Epithelial cell of prostate (primary cell): ENCODE data around the gene ATM.
"Not testable (repeated sequence)": the region's sequence is repeated elsewhere in the genome, so short reads cannot be mapped to it uniquely, and the experiment has no call there.

Experiments used
- DNase-seq: peaks from one replicate; pipeline ENCODE4 v3.0.0-alpha.2; 2011; ENCODE audit warnings: low read depth, low spot score
- H3K27ac ChIP-seq: fragments of 450-650 bp; 2 replicates; pipeline ENCODE4 v1.5.1; 2017; ENCODE audit warnings: mild to moderate bottlenecking

Gene ATM

DNA sequence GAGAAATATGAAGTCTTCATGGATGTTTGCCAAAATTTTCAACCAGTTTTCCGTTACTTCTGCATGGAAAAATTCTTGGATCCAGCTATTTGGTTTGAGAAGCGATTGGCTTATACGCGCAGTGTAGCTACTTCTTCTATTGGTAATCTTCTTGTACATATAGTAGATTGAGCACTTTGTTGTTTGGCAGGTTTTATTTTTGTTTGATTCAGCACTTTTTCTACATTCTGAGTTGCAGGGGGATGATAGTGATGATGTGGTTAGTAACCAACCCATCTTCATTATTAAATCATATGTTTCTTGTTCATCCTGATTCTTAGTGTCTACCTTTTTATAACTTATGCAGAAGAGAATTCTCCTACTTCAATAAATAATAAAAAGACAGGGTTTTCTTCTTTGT lies 122.9 kb downstream of the ATM start:
- H3K27ac ChIP-seq = no peak overlapping the region
- DNase-seq = no peak

DNA sequence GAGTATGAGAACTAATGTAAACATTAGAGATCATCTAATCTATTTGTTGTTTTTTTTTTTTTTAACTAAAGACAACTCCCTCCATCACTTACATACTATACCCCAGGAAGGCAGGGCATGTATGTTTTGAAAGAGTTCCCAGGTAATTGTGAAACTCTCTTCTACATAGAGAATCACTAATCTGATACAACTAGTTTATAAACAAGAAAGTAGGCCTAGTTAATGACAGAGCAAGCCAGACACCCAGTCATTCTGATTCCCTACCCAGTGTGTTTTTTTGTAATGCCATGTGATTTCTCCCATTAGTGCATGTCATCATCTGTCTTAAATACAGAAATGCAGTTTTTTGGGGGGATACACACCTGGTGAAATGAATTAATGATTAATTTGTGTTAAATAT lies 123.6 kb downstream of the ATM start:
- H3K27ac ChIP-seq = no peak overlapping the region
- no peak for DNase-seq

DNA sequence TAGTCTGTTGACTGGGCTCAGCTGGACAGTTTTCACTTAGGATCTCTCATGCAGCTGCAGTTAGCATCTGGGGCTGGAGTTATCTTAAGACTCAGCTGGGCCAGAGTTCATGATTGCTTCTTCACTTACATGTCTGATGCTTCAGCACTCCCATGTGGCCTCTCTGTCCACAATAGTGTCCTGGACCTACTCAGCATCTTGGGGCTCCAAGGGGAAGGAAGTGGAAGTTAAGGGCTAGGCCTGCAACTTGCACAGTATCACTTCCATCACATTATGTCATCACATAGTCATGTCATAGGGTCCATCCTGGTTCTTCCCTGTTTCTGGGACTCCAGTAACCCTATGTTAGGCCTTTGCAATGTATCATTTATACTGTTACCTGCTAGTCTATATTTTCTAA lies 128.6 kb downstream of the ATM start:
- H3K27ac ChIP-seq = no peak overlapping the region
- no peak for DNase-seq

DNA sequence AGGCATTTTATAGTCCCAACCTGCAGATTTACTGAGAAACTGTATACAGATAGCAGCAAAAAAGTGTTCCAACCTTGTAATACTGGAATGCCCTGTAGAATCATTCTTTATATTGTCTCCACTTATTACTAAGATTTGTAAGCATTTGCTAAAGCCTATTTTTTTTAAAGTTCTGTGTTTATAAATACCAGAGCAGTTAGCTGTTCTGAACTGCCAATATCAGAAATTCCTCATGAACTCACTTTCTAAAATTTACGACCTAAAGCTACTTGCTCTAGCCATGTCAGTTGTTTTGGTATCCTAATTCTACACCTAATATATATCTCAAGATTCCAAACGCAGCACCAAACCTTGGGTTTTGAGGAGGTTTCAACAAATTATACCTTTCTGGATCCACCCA lies 141.3 kb downstream of the ATM start:
- H3K27ac ChIP-seq = no peak overlapping the region
- no peak for DNase-seq

DNA sequence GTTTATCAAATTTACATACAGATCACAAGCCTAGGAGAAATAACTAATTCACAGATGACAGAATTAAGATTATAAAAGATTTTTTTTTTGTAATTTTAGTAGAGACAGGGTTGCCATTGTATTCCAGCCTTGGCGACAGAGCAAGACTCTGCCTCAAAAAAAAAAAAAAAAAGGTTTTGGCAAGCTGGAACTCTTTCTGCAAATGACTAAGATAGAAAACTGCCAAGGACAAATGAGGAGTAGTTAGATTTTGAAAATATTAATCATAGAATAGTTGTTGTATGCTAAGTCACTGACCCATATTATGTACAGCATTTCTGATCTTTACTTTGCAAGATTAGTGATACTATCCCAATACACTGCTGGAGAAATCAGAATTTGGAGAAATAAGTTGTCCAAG lies 145.3 kb downstream of the ATM start:
- H3K27ac ChIP-seq = no peak overlapping the region
- DNase-seq = no peak

DNA sequence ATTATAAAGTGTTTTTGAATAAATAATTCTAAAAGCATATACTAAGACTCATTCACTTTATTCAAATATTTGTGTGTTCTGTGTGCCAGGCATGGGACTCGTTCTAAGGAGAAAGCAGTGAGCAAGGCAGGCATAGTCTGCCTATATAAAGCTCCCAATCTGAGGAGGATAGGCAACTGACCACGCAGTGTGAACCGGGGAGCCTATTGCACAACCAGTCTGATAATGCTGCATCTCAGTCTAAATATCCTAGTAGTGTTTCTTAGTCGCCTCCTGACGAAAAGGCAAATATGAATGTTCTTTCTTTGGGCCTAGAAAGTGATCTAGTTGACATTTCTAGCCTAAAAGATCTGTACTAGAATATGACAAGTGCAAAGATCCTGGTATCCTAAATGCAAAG lies 146.2 kb downstream of the ATM start:
- H3K27ac ChIP-seq = no peak overlapping the region
- DNase-seq = no peak

DNA sequence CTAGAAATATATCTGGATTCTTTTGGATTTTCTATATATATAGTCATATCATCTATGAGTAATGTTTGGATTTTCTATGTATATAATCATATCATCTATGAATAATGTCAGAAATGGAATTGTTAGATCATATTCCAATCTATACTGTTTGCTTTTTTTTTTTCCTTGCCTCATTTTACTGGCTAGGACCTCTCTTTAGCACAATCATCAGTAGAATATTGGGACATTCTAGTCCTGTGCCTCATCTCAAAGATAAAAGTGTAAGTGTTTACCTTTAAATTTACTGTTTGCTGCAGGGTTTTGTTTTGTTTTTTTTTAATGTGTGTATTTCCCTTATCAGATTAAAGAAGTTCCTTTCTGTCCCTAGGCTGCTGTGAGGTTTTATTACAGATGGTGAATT lies 147.4 kb downstream of the ATM start:
- DNase-seq = no peak
- H3K27ac ChIP-seq = no peak overlapping the region

DNA sequence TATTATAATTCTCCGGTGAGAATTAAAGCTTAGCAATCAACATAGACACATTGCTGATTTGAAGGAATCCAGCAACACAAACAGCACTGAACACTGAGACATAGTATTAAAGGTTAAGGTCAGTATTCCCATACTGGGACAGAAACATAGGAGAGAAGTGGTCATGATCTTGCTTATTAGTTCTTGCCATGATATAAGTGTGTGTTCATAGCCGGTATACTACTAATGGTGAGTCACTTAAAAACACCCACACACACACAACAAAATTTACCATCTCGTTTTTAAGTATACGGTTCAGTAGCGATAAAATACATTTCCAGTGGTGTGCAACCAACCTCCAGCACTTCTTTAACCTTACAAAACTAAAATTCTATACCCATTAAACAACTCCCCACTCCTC lies 148.1 kb downstream of the ATM start:
- H3K27ac ChIP-seq = no peak overlapping the region
- DNase-seq = no peak

DNA sequence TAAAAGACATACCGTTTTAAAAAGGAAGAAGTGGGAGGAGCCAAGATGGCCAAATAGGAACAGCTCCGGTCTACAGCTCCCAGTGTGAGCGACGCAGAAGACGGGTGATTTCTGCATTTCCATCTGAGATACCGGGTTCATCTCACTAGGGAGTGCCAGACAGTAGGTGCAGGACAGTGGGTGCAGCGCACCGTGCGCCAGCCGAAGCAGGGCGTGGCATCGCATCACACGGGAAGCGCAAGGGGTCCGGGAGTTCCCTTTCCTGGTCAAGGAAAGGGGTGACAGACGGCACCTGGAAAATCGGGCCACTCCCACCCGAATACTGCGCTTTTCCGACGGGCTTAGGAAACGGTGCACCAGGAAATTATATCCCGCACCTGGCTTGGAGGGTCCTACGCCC lies 150.6 kb downstream of the ATM start:
- not testable (repeated sequence) for DNase-seq

DNA sequence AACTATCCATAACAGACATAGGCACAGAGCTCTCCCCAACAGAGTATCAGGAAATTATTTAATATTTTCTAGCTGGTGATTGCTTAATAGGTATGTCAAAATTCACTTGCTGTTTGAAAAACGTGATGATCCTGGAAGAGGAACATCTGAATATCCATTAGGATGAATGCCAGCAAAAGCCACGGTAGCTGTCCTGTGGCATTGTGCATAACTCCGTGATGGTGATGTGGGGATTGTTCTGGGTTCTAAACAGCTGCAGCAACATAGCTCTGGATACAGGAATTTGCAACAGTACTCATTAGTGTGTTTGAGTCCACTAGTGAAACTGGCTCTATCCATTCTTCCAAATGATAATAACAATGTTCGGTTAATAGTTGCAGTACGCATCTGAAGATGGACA lies 165.7 kb downstream of the ATM start:
- DNase-seq = no peak
- no peak overlapping the region for H3K27ac ChIP-seq

More for the DNA sequence above, 150.6 kb downstream of the ATM start:
- H3K27ac ChIP-seq = not testable (repeated sequence)

DNA sequence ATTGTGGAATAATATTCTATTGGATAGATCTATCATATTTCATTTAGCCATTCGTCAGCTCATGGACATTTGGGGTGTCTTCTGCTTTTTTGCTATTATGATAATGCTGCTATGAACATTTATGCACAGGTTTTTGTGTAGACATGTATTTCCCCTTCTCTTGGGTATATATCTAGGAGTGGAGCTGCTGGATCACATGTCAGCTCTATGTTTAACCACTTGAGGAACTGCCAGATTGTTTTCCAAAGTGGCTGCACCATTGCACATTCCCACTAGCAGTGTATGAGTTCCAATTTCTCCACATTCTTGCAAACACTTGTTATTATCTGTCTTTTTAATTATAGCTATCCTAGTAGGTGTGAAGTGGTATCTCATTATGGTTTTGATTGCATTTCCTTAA lies 169.5 kb downstream of the ATM start:
- DNase-seq = no peak
- no peak overlapping the region for H3K27ac ChIP-seq

DNA sequence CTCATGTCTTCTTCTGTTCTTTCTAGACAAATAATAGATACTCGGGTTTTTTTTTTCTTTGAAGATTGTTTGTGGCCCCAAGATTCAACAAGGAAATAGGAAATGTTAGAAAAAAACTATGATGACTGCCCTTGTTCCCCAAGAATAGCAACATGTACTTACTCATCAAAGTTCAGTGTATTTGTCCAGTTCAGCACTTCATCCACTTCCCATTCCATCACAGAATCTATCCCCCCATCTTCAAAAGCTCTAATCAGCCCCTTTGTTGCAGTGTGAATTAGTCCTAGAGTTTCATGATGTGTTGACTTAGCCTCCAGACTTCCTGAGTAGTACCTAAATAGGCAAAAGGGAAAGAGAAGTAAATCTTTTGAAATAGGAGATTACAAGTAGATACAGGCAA lies 170.2 kb downstream of the ATM start:
- H3K27ac ChIP-seq = no peak overlapping the region
- DNase-seq = no peak

DNA sequence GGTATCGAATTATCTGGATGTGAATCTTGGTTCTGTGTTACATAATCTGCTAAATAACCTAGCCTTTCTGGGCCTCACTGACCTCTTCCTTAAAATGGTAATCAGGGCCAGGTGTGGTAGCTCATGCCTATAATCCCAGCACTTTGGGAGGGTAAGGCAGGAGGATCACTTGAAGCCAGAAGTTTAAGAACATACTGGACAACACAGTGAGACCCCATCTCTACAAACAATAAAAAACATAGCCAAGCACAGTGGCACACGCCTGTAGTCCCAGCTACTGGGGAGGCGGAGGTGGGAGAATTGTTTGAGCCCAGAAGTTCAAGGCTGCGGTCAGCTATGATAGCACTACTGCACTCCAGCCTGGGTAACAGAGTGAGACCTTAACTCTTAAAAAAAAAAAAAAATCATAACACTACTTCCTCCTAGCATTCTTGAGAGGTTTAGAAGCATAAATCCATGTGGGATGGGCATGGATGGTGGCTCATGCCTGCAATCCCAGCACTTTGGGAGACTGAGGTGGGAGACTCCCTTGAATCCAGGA lies 171.9 kb downstream of the ATM start:
- no peak overlapping the region for H3K27ac ChIP-seq
- DNase-seq = no peak

DNA sequence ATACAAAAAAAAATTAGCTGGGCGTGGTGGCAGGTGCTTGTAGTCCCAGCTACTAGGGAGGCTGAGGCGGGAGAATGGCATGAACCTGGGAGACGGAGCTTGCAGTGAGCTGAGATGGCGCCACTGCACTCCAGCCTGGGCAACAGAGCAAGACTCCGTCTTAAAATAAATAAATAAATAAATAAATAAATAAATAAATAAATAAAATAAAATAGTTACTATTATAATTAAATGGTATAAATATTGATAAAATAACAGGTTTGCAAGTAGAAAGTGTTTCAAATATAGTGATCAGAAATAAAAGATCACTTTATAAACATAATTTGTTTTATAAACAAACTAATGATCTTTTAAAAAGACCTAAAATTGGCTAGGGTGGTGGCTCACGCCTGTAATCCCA lies 173.8 kb downstream of the ATM start:
- not testable (repeated sequence) for H3K27ac ChIP-seq, DNase-seq

DNA sequence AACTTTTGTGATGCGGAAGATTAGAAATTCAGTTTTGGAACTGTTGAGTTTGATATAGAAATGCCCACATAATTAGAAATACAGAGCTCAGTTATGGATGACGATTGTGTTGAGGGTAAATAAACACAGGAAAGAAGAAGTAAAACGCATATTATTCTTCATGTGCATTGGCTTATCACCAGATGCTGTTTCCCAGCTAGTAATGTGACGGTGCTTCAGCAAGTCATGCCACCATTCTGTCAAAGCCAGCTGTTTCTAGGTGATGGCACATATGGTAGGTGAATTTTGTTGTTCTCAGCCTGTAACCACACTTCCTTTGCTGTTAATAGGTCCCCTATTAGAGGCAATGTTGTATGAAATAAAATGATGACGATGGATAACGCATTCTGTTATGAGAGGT lies 175.6 kb downstream of the ATM start:
- DNase-seq = no peak
- no peak overlapping the region for H3K27ac ChIP-seq

DNA sequence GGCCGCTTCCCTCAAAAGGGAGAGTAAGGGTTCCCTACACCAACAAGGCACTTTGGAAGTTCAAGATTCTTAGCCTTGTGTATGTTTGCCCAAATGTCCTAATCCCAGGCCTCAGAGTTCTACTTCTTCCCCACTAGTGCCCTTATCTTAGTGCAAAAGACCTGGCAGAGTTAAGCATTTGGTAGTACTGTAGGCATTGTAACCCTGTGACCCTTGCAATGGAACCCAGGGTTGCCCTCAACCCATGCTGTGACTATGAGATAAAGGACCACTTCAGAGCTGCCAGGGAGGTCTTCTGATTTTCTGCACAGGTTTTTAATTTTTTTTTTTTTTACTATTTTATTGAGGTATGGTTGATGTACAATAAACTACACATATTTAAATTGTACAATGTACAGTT lies 179.4 kb downstream of the ATM start:
- DNase-seq = no peak
- no peak overlapping the region for H3K27ac ChIP-seq

DNA sequence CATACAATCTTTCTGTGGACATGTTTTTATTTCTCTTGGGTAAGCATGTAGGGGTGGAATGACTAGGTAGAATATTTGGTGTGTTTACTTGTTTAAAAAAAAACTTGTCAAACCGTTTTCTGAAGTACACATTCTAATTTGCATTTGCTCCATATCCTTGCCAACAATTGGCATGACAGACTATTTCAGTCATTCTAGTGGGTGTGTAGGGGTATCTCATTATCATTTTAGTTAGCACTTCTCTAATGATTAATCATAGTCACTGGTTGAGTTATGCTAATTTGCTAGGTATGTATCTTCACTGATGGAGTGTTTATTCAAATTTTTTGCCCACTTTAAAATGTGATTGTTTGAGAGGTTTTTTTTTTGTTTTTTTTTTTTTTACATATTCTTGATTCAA lies 180.2 kb downstream of the ATM start:
- DNase-seq = no peak
- no peak overlapping the region for H3K27ac ChIP-seq

DNA sequence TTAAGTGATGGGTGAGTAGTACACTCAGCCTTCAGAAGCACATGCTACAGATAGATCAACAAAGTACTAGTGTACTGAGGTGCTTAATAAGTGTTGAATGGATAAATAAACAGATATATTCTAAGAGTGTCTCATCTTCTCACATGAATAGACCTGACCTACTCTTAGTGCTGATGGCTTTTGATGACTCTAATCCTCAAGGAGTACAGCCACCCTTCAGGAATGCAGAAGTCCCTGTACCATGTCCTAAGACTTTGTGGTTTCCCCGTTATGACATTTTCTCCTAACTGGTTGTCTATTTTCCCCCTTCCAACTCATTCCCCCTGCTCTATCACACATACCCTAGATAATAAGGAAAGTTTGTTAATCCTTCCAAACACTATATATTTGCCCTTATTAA lies 182.8 kb downstream of the ATM start:
- no peak for DNase-seq
- H3K27ac ChIP-seq = no peak overlapping the region

DNA sequence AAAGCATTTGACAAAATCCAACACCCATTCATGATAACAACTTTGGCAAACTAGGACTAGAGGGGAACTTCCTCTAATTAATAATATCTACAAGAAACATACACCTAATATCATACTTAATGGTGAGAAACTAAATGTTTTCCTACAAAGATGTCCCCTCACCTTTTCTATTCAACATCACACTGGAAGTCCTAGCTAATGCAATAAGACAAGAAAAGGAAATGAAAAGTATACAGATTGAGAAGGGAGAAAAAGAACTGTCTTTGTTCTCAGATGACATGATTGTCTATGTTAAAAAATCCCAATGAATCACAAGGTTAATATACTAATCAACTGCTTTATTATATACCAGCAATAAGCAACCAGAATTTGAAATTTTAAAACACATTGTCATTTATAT lies 192.1 kb downstream of the ATM start:
- H3K27ac ChIP-seq = no peak overlapping the region
- DNase-seq = no peak

DNA sequence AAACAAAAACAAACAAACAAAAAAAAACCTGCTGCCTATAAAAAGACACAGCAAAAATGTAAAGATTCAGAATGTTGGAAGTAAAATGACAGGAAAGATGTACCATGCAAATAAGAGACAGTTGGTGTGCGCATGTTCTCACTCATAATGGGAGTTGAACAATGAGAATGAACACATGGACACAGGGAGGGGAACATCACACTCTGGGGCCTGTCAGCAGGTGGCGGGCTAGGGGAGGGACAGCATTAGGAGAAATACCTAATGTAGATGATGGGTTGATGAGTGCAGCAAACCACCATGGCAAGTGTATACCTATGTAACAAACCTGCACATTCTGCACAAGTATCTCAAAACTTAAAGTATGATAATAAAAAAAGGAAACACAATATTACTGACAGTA lies 194.7 kb downstream of the ATM start:
- not testable (repeated sequence) for H3K27ac ChIP-seq, DNase-seq
